GM20431 (cell line): ENCODE results near the gene LOXL4.

Experiments
- in situ Hi-C: fragments of 300-500 bp; cut with MseI, MboI; formaldehyde crosslinking; loops from one replicate; pipeline ENCODE4 v1.15.0; 2020; ENCODE audit warnings: low sequenced_read_pairs; ENCODE audit not compliant: unreplicated experiment

Gene LOXL4

GRCh38 chr10:98265403-98266378 lies 2.3 kb downstream of the LOXL4 start:
- in situ Hi-C loops, result no loop called here

DNA sequence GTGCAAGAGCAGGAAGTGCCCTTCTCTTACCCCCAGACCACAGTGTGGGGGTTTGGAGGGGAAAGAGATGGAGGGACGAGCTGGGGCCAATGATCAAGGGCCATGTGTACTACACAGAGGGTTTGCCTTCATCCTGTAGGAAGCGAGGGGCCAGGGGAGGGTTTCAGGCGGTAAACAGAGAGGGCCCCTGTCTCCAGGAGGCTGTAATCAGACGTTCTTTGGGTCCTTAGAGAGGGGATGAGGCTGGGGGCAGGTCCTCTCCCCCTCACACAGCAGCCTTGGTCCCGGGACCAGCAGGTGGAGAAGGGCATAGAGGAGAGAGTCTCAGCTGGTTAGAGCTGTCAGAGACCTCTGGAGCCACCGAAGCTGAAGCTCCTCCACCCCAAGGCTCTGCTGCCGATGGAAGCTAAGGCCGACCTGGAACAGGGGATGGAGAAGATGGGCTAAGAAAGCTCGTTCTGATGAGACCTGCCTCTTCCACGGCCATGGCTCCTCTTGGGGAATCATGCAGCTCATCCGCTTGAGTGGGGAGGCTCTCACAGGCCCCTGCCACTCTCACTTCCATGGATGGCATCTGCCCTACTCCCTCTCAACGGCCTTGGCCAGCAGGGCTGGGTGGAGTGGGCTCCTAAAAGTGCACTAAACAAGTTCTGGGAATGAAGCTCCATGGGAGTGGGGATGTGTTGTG lies 3.5 kb downstream of the LOXL4 start:
- in situ Hi-C loops, result no loop called here

DNA sequence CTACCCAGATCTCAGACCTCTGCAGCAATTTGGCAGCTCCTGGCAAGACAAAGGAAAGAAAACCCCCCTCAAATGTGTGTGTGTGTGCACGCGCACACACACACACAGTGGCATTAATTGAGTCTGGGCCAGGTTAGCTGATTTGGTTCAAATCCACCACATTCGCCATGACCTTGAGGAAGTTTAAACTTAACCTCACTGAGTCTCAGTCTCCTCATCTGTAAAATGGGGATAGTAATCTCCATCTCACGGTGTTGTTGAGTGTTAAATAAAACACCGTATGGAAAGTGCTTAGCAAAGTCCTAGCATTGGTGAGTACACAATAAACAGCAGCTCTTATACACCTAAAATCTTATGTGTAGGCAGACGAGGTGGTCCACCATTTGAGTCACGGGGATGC lies 4.9 kb downstream of the LOXL4 start:
- in situ Hi-C loops, result no loop called here

DNA sequence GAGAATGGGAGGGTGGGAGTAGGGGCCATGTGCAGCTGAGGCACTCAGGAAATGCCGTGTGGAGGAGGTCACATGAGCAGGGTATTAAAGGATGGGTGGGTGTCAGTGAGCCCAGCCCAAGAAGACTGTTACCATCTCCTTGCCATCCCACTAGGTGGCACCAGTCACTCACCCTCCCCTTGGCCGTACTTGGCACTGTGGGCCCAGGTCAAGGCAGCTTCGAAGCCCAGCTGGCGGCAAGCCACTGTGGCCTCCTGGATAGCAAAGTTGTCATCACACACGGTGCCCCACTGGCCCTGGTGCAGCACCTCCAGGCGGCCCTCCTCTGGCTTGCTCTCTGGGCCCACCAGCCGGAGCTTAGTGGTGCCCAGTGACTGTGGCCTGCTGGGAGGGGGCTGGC lies 5.4 kb downstream of the LOXL4 start:
- in situ Hi-C loops, result no loop called here

DNA sequence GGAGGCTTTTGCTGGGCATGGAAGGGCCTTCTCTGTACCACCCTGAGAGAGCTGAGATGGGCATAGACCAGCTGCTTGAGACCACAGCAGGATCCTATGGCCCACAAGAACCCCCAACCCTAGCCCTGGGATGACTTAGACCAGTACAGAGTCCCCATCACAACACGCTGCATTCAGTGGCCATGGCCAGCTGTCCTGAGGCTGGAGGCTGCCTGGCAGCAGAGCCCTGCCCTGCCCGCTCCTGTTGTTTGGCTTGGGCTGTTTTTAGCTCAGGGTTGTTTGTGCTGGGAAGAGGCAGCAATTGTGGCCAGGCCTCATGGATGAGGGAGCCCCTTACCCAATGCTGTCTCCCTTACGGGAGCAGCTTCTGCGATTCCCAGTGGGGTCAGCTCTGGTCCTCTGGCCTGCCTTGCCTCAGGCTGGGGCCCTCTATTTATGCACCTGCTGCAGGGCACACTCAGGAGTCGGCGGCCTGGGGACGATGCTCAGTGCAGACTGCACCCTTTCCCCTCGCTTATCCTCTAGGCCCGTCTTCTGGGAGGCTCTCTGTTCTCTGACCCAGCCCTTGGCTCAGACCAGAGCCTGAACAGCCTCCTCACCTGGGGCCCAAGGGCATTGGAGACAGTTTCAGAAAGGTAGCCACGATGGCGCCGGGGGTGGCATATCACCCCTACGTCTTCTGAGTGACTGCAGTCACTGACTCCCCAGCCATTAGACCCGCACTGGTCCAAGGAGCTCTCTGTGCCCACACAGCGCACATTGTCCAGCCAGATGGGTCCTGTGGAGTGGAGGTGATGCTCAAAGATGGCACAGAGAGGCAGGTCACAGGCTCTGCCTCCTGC lies 6.3 kb downstream of the LOXL4 start:
- in situ Hi-C loops, result no loop called here

GRCh38 chr10:98260752-98261151 lies 7.2 kb downstream of the LOXL4 start:
- in situ Hi-C loops, result no loop called here

DNA sequence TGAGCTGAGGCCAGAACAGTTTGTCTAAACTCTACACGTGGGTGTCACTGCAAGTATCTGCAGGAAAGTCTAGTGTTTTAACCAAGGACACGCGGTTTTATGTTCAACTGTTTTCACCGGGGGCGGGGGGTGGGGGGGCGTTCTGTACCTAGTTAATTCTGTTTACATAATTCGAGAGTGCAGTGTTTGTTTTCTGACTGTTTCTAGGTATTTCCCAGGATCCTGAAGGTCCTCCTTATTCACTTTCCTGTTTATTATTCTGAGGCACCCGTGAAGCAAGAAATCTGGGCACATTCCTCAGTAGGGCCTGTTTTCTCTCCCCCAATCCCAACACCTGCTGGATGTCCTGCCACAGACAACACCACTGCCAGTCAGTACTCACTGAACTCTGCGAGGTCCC lies 7.6 kb downstream of the LOXL4 start:
- in situ Hi-C loops, result no loop called here

GRCh38 chr10:98259606-98260315 lies 8.2 kb downstream of the LOXL4 start:
- in situ Hi-C loops, result no loop called here

- in situ Hi-C loops, result no loop called here
Measured at GRCh38 chr10:98258683-98259454, 9.1 kb downstream of the LOXL4 start.

- in situ Hi-C loops, result no loop called here
Measured at GRCh38 chr10:98257961-98258360, 10.0 kb downstream of the LOXL4 start.

DNA sequence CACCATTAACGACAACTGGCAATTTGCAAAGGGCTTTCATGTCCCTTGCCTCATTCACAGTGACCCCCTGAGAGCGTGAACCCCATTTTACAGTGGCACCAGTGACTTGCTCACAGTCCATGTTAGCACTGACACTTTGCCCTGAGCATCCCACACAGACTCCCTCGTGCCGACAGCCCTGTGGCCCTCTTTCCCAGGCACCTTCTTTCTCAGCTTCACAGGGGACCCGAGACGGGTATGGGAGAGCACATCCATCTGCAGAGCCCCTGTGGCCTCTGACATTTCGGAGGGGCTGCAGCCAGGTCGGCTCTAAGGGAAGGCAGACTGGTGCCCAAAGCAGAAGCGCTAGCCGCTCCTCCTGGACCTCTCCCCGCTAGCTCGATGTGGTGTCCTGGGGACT lies 10.8 kb downstream of the LOXL4 start:
- in situ Hi-C loops, result no loop called here

DNA sequence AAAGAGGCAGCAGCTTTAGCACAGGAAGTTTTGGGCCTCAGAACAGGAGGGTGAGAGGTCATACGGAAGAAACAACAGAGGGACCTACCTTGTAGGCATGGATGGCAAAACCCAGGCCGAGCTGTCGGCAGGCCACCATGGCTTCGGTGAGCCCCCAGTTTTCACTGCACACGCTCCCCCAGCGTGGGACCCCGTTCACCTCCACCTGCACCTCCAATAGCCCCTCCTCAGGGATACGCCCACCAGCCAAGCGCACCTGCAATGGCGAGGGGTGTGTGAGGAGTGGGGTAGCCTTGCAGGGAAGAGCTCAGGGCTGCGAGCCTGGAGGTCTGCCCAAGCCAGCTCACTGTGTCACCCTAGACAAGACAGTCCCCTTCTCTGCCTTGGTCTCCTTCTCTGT lies 11.3 kb downstream of the LOXL4 start:
- in situ Hi-C loops, result no loop called here

DNA sequence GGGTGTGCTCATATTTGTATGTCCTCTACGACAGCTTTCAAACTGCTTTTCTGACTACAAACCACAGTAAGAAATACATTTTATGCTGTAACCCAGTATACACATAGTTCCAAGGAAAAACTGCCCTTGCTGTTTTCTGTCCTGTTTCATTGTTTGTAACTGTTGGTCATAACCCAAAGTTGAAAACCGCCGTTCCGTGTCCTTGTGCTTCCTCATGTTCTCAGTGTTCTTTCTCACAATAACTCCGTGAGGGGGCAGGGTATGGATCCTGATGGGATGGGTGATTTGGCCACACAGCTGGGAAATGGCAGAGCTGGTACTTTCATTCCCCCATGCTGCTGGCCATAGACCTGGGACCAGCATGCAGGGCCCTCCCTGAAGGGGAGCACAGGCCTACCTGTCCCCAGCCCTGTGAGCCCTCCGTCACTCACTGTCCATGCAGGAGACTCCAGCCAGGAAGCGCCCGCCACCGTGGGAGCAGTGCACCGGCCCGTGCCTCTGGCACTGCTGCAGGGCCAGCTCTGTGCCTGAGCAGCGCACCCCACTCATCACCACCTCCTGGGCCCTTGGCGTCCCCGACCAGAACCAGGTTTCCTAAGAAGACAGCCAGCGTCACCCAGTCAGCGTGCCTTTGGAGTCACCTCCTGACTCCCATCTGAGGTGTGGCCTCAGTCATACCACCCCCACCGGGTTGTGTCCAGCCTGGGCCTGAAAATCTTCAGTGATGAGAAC lies 12.7 kb downstream of the LOXL4 start:
- in situ Hi-C loops, result no loop called here

DNA sequence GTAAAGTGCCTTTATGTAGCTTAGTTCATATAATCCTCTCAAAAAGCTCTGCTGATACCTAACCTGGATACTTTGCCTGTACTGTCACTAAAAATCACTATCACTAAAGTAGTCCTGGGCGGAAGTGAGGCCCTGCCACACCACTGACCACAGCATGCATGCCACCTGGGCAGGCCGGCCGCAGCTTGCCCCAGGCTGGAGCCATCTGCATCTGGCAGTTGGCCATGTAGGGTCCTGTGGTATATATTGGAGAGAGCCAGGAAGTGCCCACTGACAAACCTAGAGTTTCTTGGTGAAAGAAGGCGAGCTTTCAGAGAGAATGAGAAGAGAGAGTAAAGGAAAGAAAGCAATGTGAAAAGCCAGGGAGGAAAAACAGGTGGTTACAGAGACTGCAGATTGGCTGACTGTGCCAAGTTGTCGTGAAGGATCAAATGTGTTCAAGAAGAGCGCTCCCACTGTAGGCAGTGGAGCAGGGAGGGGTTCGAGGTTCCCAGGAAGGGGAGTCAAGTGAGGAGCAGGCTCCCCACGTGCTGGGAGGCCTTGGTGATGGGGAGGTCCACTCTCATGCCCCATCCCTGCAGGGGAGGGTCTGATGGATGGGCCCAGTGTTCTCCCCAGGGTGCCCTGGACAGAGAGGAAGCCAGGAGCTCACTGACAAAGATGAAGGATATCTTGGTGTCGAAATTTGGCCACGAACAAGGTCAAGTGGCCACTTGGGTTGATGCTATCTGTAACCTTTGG lies 13.6 kb downstream of the LOXL4 start:
- in situ Hi-C loops, result no loop called here

DNA sequence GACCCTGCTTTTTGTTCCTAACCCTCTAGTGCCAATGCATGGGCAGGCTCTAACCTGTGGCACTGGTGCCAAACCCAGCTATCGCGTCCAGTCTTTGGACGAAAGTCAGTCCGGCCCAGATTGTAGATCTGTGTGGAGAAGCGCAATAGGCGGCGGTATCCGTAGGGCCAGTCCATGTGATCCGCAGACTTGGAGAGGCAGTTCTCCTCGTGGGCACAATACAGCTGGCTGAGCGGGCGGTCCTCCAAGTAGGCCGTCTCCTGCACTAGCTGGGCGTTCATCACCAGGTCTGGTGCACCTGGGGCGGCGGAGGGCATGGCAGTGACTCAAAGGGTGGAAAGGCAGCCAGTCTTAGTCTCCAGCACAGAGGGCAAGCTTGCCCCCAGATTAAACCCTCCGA lies 14.5 kb downstream of the LOXL4 start:
- in situ Hi-C loops, result no loop called here

GRCh38 chr10:98252464-98252863 lies 15.5 kb downstream of the LOXL4 start:
- in situ Hi-C loops, result no loop called here

DNA sequence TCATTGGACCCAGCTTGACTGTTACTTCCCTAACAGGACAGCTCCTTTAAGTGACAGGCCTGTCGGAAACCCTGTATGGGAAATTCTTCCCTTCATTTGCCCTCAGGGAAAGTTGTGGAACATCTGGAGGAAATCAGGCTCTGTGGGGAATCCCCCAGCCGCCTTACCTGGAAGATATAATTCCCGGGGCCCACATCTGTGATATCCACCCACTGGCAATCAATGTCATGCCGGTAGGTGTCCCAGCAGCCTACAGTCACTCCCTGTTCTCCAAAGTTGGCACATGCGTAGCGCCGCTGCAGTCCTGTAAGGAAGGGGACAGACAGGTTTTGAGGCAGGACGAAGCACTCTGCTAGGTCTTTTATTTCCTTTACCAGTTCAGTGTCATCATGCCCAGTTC lies 16.6 kb downstream of the LOXL4 start:
- in situ Hi-C loops, result no loop called here

DNA sequence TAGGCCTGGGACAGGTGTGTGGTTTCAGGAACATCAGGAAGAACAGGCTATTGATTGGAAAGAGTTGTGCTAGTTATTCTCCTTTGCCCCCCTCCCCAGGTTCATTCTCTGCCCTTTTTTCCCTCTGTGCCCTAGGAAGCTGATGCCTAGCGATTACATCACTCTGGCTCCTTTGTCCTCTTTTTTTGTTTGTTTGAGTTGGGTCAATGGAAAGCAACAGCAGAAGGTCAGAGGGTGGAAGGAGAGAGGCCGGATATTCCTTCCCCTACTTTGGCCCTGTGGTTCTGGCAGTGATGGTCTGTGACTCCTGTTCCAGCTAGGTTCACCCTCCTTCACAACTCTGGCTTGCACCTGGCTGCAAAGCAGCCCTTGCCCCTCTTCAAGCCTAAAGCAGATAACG lies 18.9 kb downstream of the LOXL4 start:
- in situ Hi-C loops, result no loop called here
